Measurements from ENCODE around the gene TMEM256. TPM values are rescaled to one million over a fixed set of nuclear protein-coding genes. Genes with fewer than 3 reads are reported as not detected.

TMEM256 gene
- total RNA-seq, 3 donors from 2014 or later (not counting 1 experiment from before 2014, with no cell fraction given) = 31.8 to 35.9 (median 34.2) TPM

DNA sequence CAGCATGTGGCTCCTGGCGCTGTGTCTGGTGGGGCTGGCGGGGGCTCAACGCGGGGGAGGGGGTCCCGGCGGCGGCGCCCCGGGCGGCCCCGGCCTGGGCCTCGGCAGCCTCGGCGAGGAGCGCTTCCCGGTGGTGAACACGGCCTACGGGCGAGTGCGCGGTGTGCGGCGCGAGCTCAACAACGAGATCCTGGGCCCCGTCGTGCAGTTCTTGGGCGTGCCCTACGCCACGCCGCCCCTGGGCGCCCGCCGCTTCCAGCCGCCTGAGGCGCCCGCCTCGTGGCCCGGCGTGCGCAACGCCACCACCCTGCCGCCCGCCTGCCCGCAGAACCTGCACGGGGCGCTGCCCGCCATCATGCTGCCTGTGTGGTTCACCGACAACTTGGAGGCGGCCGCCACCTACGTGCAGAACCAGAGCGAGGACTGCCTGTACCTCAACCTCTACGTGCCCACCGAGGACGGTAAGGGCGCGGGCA is 4.4 kb upstream of the TMEM256 start:
- WGBS (ENCODE audit: insufficient coverage) = 58% methylated on average over 58 of the region's 58 CpGs
- H3K4me1 Mint-ChIP-seq = peaks cover 3 to 20% of the 10 kb centered on the region in 2 donors
- TF ChIP-seq, protein P1, sequence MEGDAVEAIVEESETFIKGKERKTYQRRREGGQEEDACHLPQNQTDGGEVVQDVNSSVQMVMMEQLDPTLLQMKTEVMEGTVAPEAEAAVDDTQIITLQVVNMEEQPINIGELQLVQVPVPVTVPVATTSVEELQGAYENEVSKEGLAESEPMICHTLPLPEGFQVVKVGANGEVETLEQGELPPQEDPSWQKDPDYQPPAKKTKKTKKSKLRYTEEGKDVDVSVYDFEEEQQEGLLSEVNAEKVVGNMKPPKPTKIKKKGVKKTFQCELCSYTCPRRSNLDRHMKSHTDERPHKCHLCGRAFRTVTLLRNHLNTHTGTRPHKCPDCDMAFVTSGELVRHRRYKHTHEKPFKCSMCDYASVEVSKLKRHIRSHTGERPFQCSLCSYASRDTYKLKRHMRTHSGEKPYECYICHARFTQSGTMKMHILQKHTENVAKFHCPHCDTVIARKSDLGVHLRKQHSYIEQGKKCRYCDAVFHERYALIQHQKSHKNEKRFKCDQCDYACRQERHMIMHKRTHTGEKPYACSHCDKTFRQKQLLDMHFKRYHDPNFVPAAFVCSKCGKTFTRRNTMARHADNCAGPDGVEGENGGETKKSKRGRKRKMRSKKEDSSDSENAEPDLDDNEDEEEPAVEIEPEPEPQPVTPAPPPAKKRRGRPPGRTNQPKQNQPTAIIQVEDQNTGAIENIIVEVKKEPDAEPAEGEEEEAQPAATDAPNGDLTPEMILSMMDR (IDR thresholded peaks at IDR 0.05) = no peak
- no peaks in the 10 kb centered on the region for H3K36me3 Mint-ChIP-seq
- Histone ChIP-seq H3K9me3 (ENCODE audit: control insufficient read depth, insufficient read depth, low read length) (no peaks in the 10 kb centered on the region), H3K27ac (ENCODE audit: low read length) (no peak overlapping the region), H3K27me3 (ENCODE audit: control insufficient read depth, insufficient read depth, low read length) (peaks cover 3% of the 10 kb centered on the region), H3K4me1 (ENCODE audit: control insufficient read depth, insufficient read depth, low read length) (peaks cover 23% of the 10 kb centered on the region), H3K4me3 (ENCODE audit: low read length) (no peak overlapping the region), H3K36me3 (ENCODE audit: control insufficient read depth, insufficient read depth, low read length) (no peaks in the 10 kb centered on the region)
- no peak overlapping the region for H3K4me3 Mint-ChIP-seq
- no peak overlapping the region for H3K27ac Mint-ChIP-seq
- no peaks in the 10 kb centered on the region for H3K9me3 Mint-ChIP-seq
- no peak for ATAC-seq
- intact Hi-C loops (cut with micrococcal nuclease) = no loop called here
- peak in 1 of 2 donors; percentile 65 for DNase-seq
- H3K27me3 Mint-ChIP-seq (ENCODE audit: low read depth in 2 of 2) = peaks cover 6 to 20% of the 10 kb centered on the region in 2 donors

GRCh38 chr17:7407485-7408251 is 3.8 kb upstream of the TMEM256 start, which contains the start of gene NLGN2:
NLGN2 (plus strand) TSS chr17:7407845; CDS start chr17:7408256, 411 bp downstream.
- intact Hi-C loops (cut with micrococcal nuclease) = no loop called here
- no peaks in the 10 kb centered on the region for H3K36me3 ChIP-seq (ENCODE audit: control insufficient read depth, insufficient read depth, low read length)
- H3K27me3 Mint-ChIP-seq (ENCODE audit: low read depth in 2 of 2) = peaks cover 6 to 20% of the 10 kb centered on the region in 2 donors
- peaks cover 28% of the 10 kb centered on the region for H3K4me1 ChIP-seq (ENCODE audit: control insufficient read depth, insufficient read depth, low read length)
- H3K9me3 Mint-ChIP-seq = no peaks in the 10 kb centered on the region
- DNase-seq (no peak), ATAC-seq (no peak)
- no peak within 1 kb of the TSS for H3K27ac ChIP-seq (ENCODE audit: low read length)
- peak within 1 kb of the TSS; percentile 52 for H3K4me3 Mint-ChIP-seq
- WGBS (ENCODE audit: insufficient coverage) = 44% methylated on average over 8 of the region's 12 CpGs
- H3K27me3 ChIP-seq (ENCODE audit: control insufficient read depth, insufficient read depth, low read length) = peaks cover 3% of the 10 kb centered on the region
- no peaks in the 10 kb centered on the region for H3K36me3 Mint-ChIP-seq
- no peak within 1 kb of the TSS for H3K27ac Mint-ChIP-seq
- TF ChIP-seq, protein P1 (IDR thresholded peaks at IDR 0.05) = no peak
- no peak within 1 kb of the TSS for H3K4me3 ChIP-seq (ENCODE audit: low read length)
- no peaks in the 10 kb centered on the region for H3K9me3 ChIP-seq (ENCODE audit: control insufficient read depth, insufficient read depth, low read length)
- H3K4me1 Mint-ChIP-seq = peaks cover 8 to 25% of the 10 kb centered on the region in 2 donors

- Mint-ChIP-seq H3K4me3 (no peak overlapping the region), H3K4me1 (peaks cover 8 to 25% of the 10 kb centered on the region in 2 donors), H3K36me3 (no peaks in the 10 kb centered on the region), H3K9me3 (no peaks in the 10 kb centered on the region), H3K27me3 (ENCODE audit: low read depth in 2 of 2) (peaks cover 6 to 20% of the 10 kb centered on the region in 2 donors), H3K27ac (no peak overlapping the region)
- 96% methylated on average over 12 of the region's 13 CpGs for WGBS (ENCODE audit: insufficient coverage)
- no peak overlapping the region for H3K4me3 ChIP-seq (ENCODE audit: low read length)
- no peak overlapping the region for H3K27ac ChIP-seq (ENCODE audit: low read length)
- intact Hi-C loops (cut with micrococcal nuclease) = no loop called here
- no peaks in the 10 kb centered on the region for H3K9me3 ChIP-seq (ENCODE audit: control insufficient read depth, insufficient read depth, low read length)
- peaks cover 28% of the 10 kb centered on the region for H3K4me1 ChIP-seq (ENCODE audit: control insufficient read depth, insufficient read depth, low read length)
- TF ChIP-seq, protein P1 (IDR thresholded peaks at IDR 0.05) = no peak
- H3K27me3 ChIP-seq (ENCODE audit: control insufficient read depth, insufficient read depth, low read length) = peaks cover 3% of the 10 kb centered on the region
- no peak for ATAC-seq
- no peaks in the 10 kb centered on the region for H3K36me3 ChIP-seq (ENCODE audit: control insufficient read depth, insufficient read depth, low read length)
- no peak for DNase-seq
Measured at GRCh38 chr17:7407082-7407481, 3.2 kb upstream of the TMEM256 start.

All from natural killer cell (primary cell).